Measurements from ENCODE around the gene ZNF365.

ZNF365 gene

DNA sequence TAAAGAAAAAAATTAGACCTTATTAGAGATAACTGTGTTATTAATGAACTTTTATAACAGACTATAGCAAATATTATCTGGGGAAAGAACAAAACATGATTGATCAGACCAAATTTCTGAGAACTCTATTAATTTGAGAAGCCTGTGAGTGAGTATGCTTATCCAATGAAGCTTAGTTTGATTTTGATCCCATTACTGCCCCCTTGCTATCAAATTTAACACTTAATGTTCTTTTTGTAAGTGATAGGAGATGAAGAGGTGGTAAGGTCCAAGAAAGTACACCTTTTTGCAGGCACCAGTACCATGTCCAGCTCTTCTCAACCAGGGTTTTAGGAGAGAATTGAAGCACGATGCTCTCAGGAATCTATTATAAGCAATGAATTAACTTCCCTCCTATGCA, 49.9 kb downstream of the ZNF365 start:
- DNase-seq (ENCODE audit: low spot score in 2 of 2) (no peak), ATAC-seq (no peak)
- Mint-ChIP-seq H3K4me1 (peaks cover 9% of the 10 kb centered on the region), H3K27ac (no peak overlapping the region), H3K36me3 (no peaks in the 10 kb centered on the region), H3K4me3 (no peak overlapping the region), H3K9me3 (peaks cover 5% of the 10 kb centered on the region)

DNA sequence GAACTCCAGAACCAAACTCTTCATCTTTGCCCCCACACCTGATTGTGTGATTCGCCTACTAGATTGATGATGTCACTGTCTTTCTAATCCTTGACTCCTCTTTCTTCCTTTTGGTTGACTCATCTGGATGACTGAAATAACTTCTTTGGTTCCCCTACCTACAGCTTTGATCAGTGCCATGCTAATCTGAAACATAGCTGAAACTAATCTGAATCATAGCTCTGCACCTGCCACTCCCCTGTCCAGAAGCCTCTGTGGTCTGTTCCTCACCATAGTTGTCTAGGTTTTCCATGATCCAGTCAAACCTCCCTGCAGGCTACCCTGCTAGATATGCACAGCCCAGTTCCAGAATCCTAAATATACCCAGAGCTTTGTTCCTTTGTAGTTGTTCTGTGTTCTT, 51.9 kb downstream of the ZNF365 start:
- DNase-seq (ENCODE audit: low spot score in 2 of 2) = no peak
- ATAC-seq = peak; percentile 97
- Mint-ChIP-seq H3K36me3 (no peaks in the 10 kb centered on the region), H3K9me3 (peaks cover 7% of the 10 kb centered on the region), H3K4me1 (peaks cover 9% of the 10 kb centered on the region), H3K27ac (no peak overlapping the region), H3K4me3 (no peak overlapping the region)

DNA sequence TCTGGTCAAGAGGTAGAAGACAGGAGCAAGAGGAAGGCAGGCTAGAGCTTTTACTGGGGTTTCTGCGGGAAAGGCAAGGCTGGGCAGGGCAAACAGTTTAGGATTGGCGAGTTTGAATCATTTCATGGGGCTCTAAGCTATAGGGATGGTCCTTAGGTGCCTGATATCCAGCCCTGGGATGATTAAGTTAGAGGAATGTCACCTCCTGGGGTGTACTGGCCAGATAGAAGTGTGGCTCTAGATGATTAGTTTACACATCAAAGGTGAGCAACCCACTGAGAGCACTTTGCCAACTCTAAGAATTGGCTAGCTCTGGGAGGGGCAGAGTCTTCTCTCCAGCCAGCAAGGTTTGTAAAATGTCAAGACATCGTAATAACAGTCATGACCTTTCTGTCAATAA, 52.4 kb downstream of the ZNF365 start:
- peaks cover 7% of the 10 kb centered on the region for H3K9me3 Mint-ChIP-seq
- no peak overlapping the region for H3K27ac Mint-ChIP-seq
- H3K4me3 Mint-ChIP-seq = no peak overlapping the region
- no peak for DNase-seq (ENCODE audit: low spot score in 2 of 2)
- no peak for ATAC-seq
- H3K36me3 Mint-ChIP-seq = no peaks in the 10 kb centered on the region
- H3K4me1 Mint-ChIP-seq = peaks cover 12% of the 10 kb centered on the region

DNA sequence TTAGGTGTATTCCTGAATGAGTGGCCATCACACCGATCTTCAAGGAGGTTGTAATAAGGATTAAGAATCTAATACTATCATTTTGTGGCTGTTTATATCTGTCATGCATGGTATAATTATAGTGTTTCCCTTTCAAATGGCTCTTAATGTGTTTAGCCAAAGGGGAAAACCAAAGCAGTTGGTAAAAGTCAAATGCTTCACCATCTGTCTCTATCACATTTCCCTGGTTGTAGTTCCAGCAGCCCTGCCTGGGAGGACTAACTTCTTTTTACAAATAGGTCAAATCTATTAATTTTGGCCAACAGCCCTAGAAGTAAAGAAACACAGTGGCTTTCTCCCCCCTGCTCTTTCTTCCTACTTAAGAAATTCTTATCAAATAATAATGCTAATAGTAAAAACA, 56.7 kb downstream of the ZNF365 start:
- no peak for ATAC-seq
- Mint-ChIP-seq H3K36me3 (no peaks in the 10 kb centered on the region), H3K4me1 (peaks cover 27% of the 10 kb centered on the region), H3K4me3 (no peak overlapping the region), H3K9me3 (peaks cover 7% of the 10 kb centered on the region), H3K27ac (no peak overlapping the region)
- no peak for DNase-seq (ENCODE audit: low spot score in 2 of 2)

DNA sequence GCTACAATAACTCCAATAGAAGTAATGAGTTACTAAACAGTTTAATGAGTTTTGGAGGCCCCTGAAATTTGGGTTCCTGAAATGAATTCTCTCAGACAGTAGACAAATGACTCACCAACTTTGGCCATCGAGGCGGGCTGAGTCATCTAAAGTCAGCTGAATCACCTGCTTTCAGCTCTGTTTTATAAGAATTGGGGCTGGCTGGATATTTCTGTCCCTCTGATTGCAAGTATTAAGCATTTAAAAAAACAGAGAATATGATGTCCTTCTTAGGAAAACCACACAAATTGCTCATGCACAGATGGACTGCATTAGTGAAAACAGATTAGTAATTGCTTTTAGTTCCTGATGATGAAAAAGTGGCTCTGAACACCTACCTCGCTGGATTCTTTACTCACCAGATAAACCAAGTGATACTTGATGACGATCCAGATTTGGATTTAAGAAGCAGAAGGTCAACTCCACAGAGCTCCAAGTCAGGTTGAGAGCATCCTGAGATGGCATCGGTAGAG, 59.1 kb downstream of the ZNF365 start:
- Mint-ChIP-seq H3K9me3 (peaks cover 4% of the 10 kb centered on the region), H3K4me3 (peak overlapping the region; percentile 43), H3K4me1 (peaks cover 24% of the 10 kb centered on the region), H3K27ac (peak overlapping the region; percentile 79), H3K36me3 (no peaks in the 10 kb centered on the region)
- ATAC-seq (peak; percentile 96), DNase-seq (ENCODE audit: low spot score in 2 of 2) (peak; percentile 23 to 75)

DNA sequence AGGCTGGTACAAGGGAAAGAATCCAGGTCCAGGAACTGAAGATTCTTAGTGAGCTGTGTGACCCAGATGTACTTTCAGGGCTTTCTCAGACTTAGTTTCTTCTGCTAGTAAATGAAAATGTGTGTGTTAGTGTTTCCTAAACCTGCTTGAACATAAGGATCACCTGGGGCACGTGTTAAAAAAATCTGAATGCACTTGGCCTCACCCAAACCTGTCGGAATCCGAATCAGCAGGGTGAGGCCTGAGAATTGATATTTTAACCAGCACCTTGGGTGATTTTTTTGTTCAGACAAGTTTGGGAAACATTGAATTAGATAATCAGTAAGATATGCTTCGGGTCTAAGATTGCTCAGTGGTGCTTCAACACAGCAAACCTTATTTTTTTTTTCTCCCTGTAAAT, 59.7 kb downstream of the ZNF365 start:
- Mint-ChIP-seq H3K9me3 (peaks cover 2% of the 10 kb centered on the region), H3K36me3 (no peaks in the 10 kb centered on the region), H3K4me3 (peak overlapping the region; percentile 43), H3K4me1 (peaks cover 24% of the 10 kb centered on the region), H3K27ac (peak overlapping the region; percentile 79)
- DNase-seq (ENCODE audit: low spot score in 2 of 2) (no peak), ATAC-seq (no peak)

DNA sequence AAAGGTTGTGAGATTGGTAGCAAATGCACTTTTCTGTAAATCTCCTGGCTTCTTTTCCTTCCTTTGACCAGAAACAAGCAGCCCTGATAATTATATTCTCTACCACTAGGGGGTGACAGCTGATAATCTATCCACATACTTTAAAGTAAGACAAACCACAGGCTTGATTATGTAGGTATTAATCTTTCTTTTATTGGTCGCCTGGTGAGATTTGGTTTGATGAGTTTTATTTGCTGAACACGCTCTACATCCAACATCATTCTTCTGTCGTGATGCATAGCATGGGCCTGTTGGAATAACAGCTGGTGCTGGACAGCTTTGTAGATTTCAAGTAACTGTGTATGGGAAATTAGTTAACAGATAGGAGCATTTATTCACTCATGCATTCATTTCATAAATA, 63.5 kb downstream of the ZNF365 start:
- no peaks in the 10 kb centered on the region for H3K9me3 Mint-ChIP-seq
- ATAC-seq (no peak), DNase-seq (ENCODE audit: low spot score in 2 of 2) (no peak)
- H3K36me3 Mint-ChIP-seq = no peaks in the 10 kb centered on the region
- H3K4me3 Mint-ChIP-seq = no peak overlapping the region
- H3K27ac Mint-ChIP-seq = no peak overlapping the region
- H3K4me1 Mint-ChIP-seq = peaks cover 17% of the 10 kb centered on the region

DNA sequence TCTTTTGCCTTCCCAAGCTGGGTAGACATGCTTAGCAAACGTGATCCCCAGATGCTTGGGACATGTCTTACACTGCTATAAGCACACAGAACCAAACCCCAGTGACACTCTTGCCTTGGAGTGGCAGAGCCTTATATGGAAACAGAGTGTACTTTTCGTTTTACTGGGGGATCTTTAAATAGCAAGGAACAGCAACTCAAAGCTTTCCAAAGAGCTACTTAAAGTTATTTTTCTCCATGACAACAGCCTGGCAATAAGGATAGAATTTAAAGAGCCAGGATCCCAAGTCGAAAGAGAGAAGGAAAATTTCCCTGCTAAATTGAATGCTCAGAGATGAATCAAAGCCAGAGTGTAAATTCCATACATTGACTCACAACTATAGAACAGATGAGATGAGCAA, 67.8 kb downstream of the ZNF365 start:
- no peak overlapping the region for H3K4me3 Mint-ChIP-seq
- ATAC-seq (no peak), DNase-seq (ENCODE audit: low spot score in 2 of 2) (no peak)
- H3K36me3 Mint-ChIP-seq = no peaks in the 10 kb centered on the region
- H3K4me1 Mint-ChIP-seq = peaks cover 5% of the 10 kb centered on the region
- no peak overlapping the region for H3K27ac Mint-ChIP-seq
- no peaks in the 10 kb centered on the region for H3K9me3 Mint-ChIP-seq

DNA sequence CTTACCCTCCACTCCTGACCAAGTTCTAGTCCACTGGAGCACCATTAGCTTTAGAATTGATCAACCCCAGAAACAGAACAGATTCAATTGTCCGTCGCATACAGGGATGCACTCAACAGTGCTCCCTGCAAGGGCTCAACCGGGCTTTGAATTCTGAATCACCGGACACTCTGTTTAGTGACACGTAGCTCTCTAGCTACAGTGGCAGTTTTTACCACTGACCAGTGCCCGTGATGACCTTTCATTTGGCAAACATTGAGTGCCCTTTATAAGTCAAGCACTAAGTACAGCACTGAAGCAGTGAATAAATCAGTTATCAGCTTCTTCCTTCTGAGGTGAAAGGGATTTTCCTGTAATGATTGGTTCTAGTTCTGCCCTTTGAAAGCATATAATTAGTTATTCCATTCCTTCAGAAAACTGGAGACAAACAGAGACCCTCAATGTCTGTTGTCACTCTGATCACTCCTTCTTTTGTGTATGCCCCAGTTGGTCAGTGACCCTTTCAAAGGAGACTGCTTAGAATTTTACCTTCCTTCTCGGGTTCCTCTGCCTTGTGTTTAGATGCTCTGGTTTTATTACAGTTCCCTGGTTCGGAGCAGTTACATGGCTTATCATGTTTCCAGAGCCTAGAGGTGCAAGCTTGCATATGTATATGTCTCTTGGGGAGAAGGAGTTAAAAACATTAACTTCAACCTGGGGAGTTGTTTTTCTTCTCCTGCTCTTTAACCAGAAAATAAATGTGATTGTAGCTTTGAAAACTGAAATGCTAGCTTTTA, 68.9 kb downstream of the ZNF365 start:
- Mint-ChIP-seq H3K36me3 (no peaks in the 10 kb centered on the region), H3K9me3 (no peaks in the 10 kb centered on the region), H3K4me1 (no peaks in the 10 kb centered on the region), H3K4me3 (no peak overlapping the region), H3K27ac (no peak overlapping the region)
- ATAC-seq (no peak), DNase-seq (ENCODE audit: low spot score in 2 of 2) (no peak)

DNA sequence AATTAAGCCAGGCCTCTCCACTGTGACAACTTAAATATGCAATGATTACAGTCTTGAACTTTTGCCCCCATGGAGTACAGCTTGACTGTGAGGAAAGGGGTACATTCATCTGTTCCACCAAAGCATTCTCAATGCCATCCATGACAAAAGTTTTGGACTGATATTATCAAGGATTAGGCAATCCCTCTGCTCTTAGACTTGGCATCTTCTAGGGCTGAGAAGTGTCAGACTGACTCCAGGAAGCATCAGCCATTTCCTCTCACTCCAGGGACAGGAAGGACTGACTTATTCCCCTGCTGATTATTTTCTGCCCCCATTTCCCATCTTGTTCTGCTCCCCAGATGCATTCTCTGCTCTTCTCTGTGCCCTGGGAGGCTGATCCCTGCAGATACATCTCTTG, 69.7 kb downstream of the ZNF365 start:
- no peaks in the 10 kb centered on the region for H3K36me3 Mint-ChIP-seq
- no peaks in the 10 kb centered on the region for H3K4me1 Mint-ChIP-seq
- ATAC-seq (no peak), DNase-seq (ENCODE audit: low spot score in 2 of 2) (no peak)
- no peak overlapping the region for H3K4me3 Mint-ChIP-seq
- H3K9me3 Mint-ChIP-seq = no peaks in the 10 kb centered on the region
- no peak overlapping the region for H3K27ac Mint-ChIP-seq

DNA sequence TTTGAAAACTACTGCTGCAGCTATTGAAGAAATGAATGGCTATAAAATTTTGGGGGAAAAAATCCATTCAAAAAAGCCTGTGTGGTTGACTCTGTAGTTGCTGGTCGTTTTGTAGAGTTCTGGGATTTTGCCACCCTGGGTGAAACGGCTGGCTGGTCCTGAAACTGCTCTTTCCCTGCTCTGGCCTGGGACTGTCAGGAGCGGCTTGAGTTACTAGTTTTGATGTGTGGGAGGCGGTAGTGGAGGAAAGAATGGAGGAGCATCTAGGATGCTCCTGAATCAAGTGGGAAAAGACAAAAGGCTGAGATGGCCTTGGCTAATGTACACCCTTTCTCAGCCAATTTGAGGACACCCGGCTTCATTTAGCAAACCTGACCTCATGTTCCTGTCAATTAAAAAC, 72.5 kb downstream of the ZNF365 start:
- no peak for ATAC-seq

DNA sequence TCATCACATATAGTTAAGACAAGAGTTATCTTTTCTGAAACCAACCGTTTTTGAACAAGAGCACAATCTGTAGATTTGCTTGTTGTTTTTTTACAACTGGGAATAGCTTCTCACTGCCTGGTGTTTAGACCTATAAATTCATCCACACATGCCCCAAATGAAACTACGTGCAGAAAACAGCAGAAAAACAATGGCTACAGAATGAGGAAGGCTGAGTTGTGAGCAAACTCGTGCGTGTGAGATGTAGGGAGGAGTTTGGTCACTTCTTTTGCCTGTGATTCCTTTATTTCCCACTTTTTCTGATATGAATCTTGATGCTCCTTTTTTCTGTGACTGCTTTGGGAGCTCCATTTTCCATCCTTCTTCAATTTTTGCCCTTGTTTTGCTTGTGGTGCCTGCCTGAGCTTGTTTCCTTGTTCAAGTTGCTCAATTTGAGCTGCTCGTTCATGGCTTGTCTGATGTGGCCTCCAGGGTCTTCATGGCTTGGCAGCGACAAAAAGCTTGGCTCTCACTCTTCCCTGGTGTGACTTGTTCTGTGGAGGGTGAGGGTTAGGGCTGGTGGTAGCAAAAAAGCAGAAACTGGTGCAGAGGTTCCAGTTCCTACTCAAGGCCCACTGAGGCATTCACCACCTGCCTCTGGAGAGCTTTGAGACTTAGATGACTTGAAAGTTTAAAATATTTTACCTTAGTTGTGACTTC, 76.9 kb downstream of the ZNF365 start:
- Mint-ChIP-seq H3K36me3 (no peaks in the 10 kb centered on the region), H3K27ac (no peak overlapping the region), H3K9me3 (no peaks in the 10 kb centered on the region), H3K4me1 (no peaks in the 10 kb centered on the region), H3K4me3 (no peak overlapping the region)
- ATAC-seq = no peak
- DNase-seq (ENCODE audit: low spot score in 2 of 2) = no peak

More for the DNA sequence above, 72.5 kb downstream of the ZNF365 start:
- Mint-ChIP-seq H3K4me1 (no peaks in the 10 kb centered on the region), H3K9me3 (no peaks in the 10 kb centered on the region), H3K27ac (no peak overlapping the region), H3K4me3 (no peak overlapping the region), H3K36me3 (no peaks in the 10 kb centered on the region)
- DNase-seq (ENCODE audit: low spot score in 2 of 2) = no peak

DNA sequence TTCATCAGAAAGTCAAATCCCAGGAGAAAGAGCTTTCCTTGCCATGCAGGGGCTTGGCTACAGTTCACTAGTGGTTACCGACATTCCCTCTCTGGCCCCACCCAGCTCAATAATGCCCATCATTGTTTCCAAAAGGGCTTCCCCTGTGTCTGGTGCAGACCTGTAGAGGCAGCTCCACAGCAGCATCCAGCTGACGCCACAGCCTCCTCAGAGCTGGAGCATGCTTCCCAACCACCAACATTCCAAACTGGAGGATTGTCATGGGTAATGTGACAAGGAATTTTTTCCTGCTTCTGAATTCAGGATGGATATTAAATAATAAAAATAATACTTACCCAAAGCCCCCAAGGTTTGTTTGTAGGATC, 77.4 kb downstream of the ZNF365 start:
- no peaks in the 10 kb centered on the region for H3K9me3 Mint-ChIP-seq
- no peaks in the 10 kb centered on the region for H3K36me3 Mint-ChIP-seq
- no peak for ATAC-seq
- H3K27ac Mint-ChIP-seq = no peak overlapping the region
- no peak overlapping the region for H3K4me3 Mint-ChIP-seq
- H3K4me1 Mint-ChIP-seq = peaks cover 5% of the 10 kb centered on the region
- DNase-seq (ENCODE audit: low spot score in 2 of 2) = no peak
